ENCODE data around the gene HOXD12.

- TF ChIP-seq CTCF (conservative IDR thresholded peaks at IDR 0.05) (no peak), EZH2 (IDR thresholded peaks at IDR 0.05; ENCODE audit: low read depth) (no peak)
Observed at GRCh38 chr2:176103742-176104315, 4.2 kb downstream of the HOXD12 start.
